ENCODE results near the gene MRPS24.

Gene MRPS24

GRCh38 chr7:43856316-43856715 lies 13.0 kb downstream of the MRPS24 start:
- TF ChIP-seq, protein P1, sequence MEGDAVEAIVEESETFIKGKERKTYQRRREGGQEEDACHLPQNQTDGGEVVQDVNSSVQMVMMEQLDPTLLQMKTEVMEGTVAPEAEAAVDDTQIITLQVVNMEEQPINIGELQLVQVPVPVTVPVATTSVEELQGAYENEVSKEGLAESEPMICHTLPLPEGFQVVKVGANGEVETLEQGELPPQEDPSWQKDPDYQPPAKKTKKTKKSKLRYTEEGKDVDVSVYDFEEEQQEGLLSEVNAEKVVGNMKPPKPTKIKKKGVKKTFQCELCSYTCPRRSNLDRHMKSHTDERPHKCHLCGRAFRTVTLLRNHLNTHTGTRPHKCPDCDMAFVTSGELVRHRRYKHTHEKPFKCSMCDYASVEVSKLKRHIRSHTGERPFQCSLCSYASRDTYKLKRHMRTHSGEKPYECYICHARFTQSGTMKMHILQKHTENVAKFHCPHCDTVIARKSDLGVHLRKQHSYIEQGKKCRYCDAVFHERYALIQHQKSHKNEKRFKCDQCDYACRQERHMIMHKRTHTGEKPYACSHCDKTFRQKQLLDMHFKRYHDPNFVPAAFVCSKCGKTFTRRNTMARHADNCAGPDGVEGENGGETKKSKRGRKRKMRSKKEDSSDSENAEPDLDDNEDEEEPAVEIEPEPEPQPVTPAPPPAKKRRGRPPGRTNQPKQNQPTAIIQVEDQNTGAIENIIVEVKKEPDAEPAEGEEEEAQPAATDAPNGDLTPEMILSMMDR (IDR thresholded peaks at IDR 0.05; ENCODE audit: control insufficient read depth, extremely low read depth, insufficient read depth) = no peak
- H3K4me3 ChIP-seq (ENCODE audit: low read depth, low read length) = no peak overlapping the region
- no peak for DNase-seq (ENCODE audit: low read depth)

GRCh38 chr7:43855176-43855575 lies 14.1 kb downstream of the MRPS24 start:
- TF ChIP-seq, protein P1 (IDR thresholded peaks at IDR 0.05; ENCODE audit: control insufficient read depth, extremely low read depth, insufficient read depth) = no peak
- H3K4me3 ChIP-seq (ENCODE audit: low read depth, low read length) = no peak overlapping the region
- DNase-seq (ENCODE audit: low read depth) = no peak

DNA sequence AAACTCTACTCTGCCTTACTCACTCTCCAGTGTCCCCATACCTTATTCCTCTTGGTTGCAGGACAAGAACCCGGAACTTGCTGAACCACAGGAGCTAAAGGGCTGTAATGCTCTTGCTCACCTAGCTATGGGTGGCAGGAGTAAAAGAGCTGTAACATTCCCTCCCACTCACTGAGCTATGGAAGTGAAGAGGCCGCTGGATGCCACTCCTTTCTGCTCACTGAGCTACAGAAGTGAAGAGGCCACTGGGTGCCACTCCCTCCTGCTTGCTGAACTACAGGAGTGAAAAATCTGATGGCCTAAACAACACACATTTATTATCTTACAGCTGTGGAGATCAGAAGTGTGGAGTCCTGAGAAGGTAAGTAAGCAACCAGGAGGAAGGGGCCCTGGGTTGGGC lies 17.5 kb downstream of the MRPS24 start:
- DNase-seq (ENCODE audit: low read depth) = no peak
- no peak overlapping the region for H3K4me3 ChIP-seq (ENCODE audit: low read depth, low read length)
- TF ChIP-seq, protein P1 (IDR thresholded peaks at IDR 0.05; ENCODE audit: control insufficient read depth, extremely low read depth, insufficient read depth) = no peak

- TF ChIP-seq, protein P1 (IDR thresholded peaks at IDR 0.05; ENCODE audit: control insufficient read depth, extremely low read depth, insufficient read depth) = no peak
- no peak for DNase-seq (ENCODE audit: low read depth)
Measured at GRCh38 chr7:43850348-43851116, 18.8 kb downstream of the MRPS24 start.

DNA sequence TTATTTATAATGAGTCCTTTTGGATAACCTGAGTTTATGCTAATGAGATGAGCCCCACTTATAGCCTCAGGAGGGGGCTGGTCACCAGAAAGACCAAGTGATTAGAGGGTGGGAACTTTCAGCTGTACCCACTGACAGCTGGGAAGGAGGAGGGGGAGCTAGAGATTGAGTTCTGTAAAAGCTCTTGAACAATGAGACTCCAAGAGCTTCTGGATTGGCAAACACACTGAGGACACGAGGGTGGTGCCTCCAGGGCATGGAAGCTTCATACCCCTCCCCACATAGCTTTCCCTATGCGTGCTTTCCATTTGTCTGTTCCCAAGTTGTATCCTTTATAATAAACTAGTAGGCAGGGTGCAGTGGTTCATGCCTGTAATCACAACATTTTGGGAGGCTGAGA lies 20.3 kb downstream of the MRPS24 start:
- DNase-seq (ENCODE audit: low read depth) = no peak
- H3K4me3 ChIP-seq (ENCODE audit: low read depth, low read length) = no peak overlapping the region
- TF ChIP-seq, protein P1 (IDR thresholded peaks at IDR 0.05; ENCODE audit: control insufficient read depth, extremely low read depth, insufficient read depth) = no peak

More at GRCh38 chr7:43850348-43851116, 18.8 kb downstream of the MRPS24 start:
- no peak overlapping the region for H3K4me3 ChIP-seq (ENCODE audit: low read depth, low read length)

- no peak for DNase-seq (ENCODE audit: low read depth)
- no peak overlapping the region for H3K4me3 ChIP-seq (ENCODE audit: low read depth, low read length)
- TF ChIP-seq, protein P1 (IDR thresholded peaks at IDR 0.05; ENCODE audit: control insufficient read depth, extremely low read depth, insufficient read depth) = no peak
Measured at GRCh38 chr7:43847496-43847895, 21.8 kb downstream of the MRPS24 start.

DNA sequence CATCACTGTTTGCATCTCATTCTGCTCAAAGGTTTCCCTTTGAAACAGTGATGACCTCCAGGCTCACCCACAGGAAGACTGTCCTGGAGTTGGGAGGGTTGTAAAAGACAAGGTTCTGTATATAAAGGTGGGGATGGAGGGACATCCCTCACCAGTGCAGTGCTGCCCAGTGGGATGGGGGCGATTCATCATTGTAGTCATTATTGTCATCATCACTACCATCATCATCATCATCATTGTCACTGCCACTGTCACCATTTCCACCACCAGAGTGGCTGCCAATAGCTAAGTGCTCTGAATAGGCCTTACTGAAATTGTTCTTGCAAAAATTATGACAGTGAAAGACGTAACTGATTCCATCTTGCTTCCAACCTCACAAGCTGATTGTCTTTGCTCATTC lies 24.7 kb downstream of the MRPS24 start:
- TF ChIP-seq, protein P1 (IDR thresholded peaks at IDR 0.05; ENCODE audit: control insufficient read depth, extremely low read depth, insufficient read depth) = no peak
- no peak overlapping the region for H3K4me3 ChIP-seq (ENCODE audit: low read depth, low read length)
- DNase-seq (ENCODE audit: low read depth) = no peak

All from LNCaP clone FGC (cell line).